Adrenal gland (tissue), 19 donors: ENCODE measurements around the gene CT45A9. TPM values are rescaled to one million over a fixed set of nuclear protein-coding genes. Genes with fewer than 3 reads are reported as not detected.
"Not testable (repeated sequence)": the region's sequence is repeated elsewhere in the genome, so short reads cannot be mapped to it uniquely, and the experiment has no call there.

ENCODE experiments used
- DNase-seq, 7 donors: peaks; one replicate each; pipeline ENCODE4 v3.0.0-alpha.2; 2019 to 2020
- H3K27ac ChIP-seq, 5 donors: fragments of 200-600 bp; sonication (generic) in 4 of 5; 1 replicate in 3 of 5; 2 replicates in 2 of 5; pipeline versions ENCODE4 v1.5.1 to v1.8.0; 2016 to 2020; ENCODE audit warnings: mild to moderate bottlenecking in 1 of 5
- H3K27me3 ChIP-seq: fragments of 200-600 bp; 2 replicates; pipeline ENCODE4 v1.8.0; 2021
- H3K36me3 ChIP-seq, 2 donors: fragments of 200-600 bp; replicated peaks in 1 of 2; 1 replicate in 1 of 2; 2 replicates in 1 of 2; pipeline versions ENCODE4 v1.5.1 to v1.8.0; 2018 to 2022
- H3K4me1 ChIP-seq, 2 donors: fragments of 200-600 bp; replicated peaks in 1 of 2; 1 replicate in 1 of 2; 2 replicates in 1 of 2; pipeline versions ENCODE4 v1.5.1 to v1.8.0; 2018 to 2021
- H3K4me3 ChIP-seq, 4 donors: fragments of 200-600 bp; sonication (generic) in 3 of 4; one replicate each; pipeline ENCODE4 v1.5.1; 2016 to 2018
- H3K9me3 ChIP-seq, 3 donors: fragments of 200-600 bp; sonication (generic) in 1 of 3; replicated peaks in 1 of 3; 1 replicate in 2 of 3; 2 replicates in 1 of 3; pipeline versions ENCODE4 v1.5.1 to v1.8.0; 2016 to 2021
- CTCF ChIP-seq, 6 experiments: fragments of 450-650 bp in 4 of 6; fragments of 200-600 bp in 2 of 6; sonication (generic) in 1 of 6; IDR thresholded peaks; 1 replicate in 5 of 6; 2 replicates in 1 of 6; pipeline versions ENCODE4 v1.5.1 to v1.8.0; 2016 to 2021; ENCODE audit warnings: antibody characterized with exemption in 6 of 6, mild to moderate bottlenecking in 2 of 6, moderate library complexity in 1 of 6
- POLR2A ChIP-seq, 2 donors: fragments of 450-650 bp; IDR thresholded peaks; one replicate each; pipeline ENCODE4 v1.6.1; 2017; ENCODE audit warnings: antibody characterized with exemption in 2 of 2, mild to moderate bottlenecking in 2 of 2, moderate library complexity in 1 of 2
- whole genome bisulfite sequencing, 4 donors: extraction: QIAGEN DNeasy Blood & Tissue Kit in 2 of 4; methylation state at CpG; one replicate each; pipeline versions ENCODE4 v1.1.5 to v1.1.7; 2013 to 2017; 5-methylcytosine and 5-hydroxymethylcytosine counted together
- intact Hi-C, 2 donors: fragments of 100-400 bp; cut with DNase I; formaldehyde crosslinking; loops; one replicate each; pipeline versions ENCODE4 v1.14.1 to v1.15.0; 2022 to 2023
- long read RNA-seq, 10 donors: library from polyadenylated mRNA in 3 of 10; unstranded in 2 of 10; stranded (forward) in 1 of 10; transcript quantifications; one replicate each; pipeline ENCODE4 v2.0.0 and lab custom pipeline, GENCODE V29; 2021 to 2026
- polyA plus RNA-seq, 3 donors: library from polyadenylated mRNA; stranded (reverse); fragments of 200-250 nt in 2 of 3; fragments of 350-450 nt in 1 of 3; fragmentation: Illumina TruSeq in 1 of 3; extraction: RNeasy Lipid Tissue Mini Kit (QIAGEN cat#74804) in 1 of 3; gene quantifications; one replicate each; pipeline ENCODE4 v1.2.3, GENCODE V29; 2013 to 2014
- total RNA-seq, 9 donors: library from RNA; depleted of rRNA in 4 of 9; stranded (reverse); fragments of >200 nt in 4 of 9; fragments of 120-200 nt in 1 of 9; fragmentation: NEBNext Ultra II Directional in 1 of 9; extraction: Animal tissue kit (Norgen Biotek cat#: 25700) in 1 of 9; gene quantifications; one replicate each; pipeline versions ENCODE4 v1.1.0 to v1.2.4, GENCODE V29; 2013 to 2023
- donor health status: healthy with polysubstance abuse.
- donor health status: Bipolar disorder and iron deficiency.
- donor health status: DM: yes; HTN: yes; CAD: no.
- donor health status: DM: no; HTN: no; CAD: no.
- donor health status: DM: no; HTN: no; CAD: no.
- donor health status: DM: yes; HTN: yes; CAD: no.

The CT45A9 gene
- total RNA-seq = not detected
- not detected for polyA plus RNA-seq
- long read RNA-seq, donor 1 = 0 reads
- long read RNA-seq, donor 2 = 0 reads
- long read RNA-seq, donor 3 = 0 reads
- long read RNA-seq, donor 4 = 0 reads
- long read RNA-seq, donor 5 = 0 reads
- long read RNA-seq, donor 6 = 0 reads
- long read RNA-seq, donor 7 = 0 reads
- long read RNA-seq, donor 8 = 0 reads
- long read RNA-seq, donor 9 = 0 reads
- long read RNA-seq, donor 10 = 0 reads

- H3K4me3 ChIP-seq, DNase-seq, intact Hi-C loops, H3K4me1 ChIP-seq, H3K36me3 ChIP-seq, H3K9me3 ChIP-seq, H3K27me3 ChIP-seq, H3K27ac ChIP-seq: not testable (repeated sequence)
- no CpG with 5 or more reads among the region's 17 CpGs for WGBS, 4 donors
These were observed at the start of gene CT45A9 for GRCh38 chrX:135871712-135872111. Gene CT45A9, minus strand, starts transcription at chrX:135871812. Its CDS starts 3,751 bp downstream, at chrX:135868061.

DNA sequence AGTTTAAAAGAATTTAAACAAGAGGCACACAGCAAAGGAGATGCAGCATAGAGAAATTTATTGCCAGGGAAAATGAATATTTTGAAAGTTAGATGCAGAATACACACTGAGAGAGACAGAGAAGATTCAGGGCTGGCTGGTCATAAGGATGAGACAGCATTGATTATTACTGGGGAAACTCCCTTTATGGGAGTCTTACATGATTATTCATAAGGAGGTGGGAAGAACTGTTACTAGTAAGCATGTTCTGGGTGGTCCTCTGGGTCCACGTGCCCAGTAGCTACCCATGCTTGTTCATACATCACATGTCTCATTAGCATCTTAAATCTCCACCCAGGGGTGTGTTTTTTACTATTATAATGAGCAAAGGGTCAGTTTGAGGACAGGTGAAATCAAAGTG is 48.9 kb upstream of the CT45A9 start:
- DNase-seq, H3K27ac ChIP-seq, H3K9me3 ChIP-seq, H3K4me1 ChIP-seq, H3K36me3 ChIP-seq, intact Hi-C loops, H3K4me3 ChIP-seq, H3K27me3 ChIP-seq: not testable (repeated sequence)
- WGBS, 4 donors = 24 to 66% (median 46%) methylated on average over 1 of the region's 1 CpG

GRCh38 chrX:135914404-135914803 is 42.8 kb upstream of the CT45A9 start:
- Histone ChIP-seq H3K4me3 (no peak overlapping the region), H3K27ac (no peak overlapping the region), H3K36me3 (no peaks in the 10 kb centered on the region), H3K4me1 (no peaks in the 10 kb centered on the region), H3K9me3 (no peaks in the 10 kb centered on the region), H3K27me3 (peaks cover 7% of the 10 kb centered on the region)
- no peak for TF ChIP-seq CTCF (IDR thresholded peaks at IDR 0.05)
- no peak for TF ChIP-seq POLR2A (IDR thresholded peaks at IDR 0.05)
- 75 to 89% (median 80%) methylated on average over 5 of the region's 5 CpGs for WGBS, 4 donors
- no peak for DNase-seq
- intact Hi-C loops = no loop called here

DNA sequence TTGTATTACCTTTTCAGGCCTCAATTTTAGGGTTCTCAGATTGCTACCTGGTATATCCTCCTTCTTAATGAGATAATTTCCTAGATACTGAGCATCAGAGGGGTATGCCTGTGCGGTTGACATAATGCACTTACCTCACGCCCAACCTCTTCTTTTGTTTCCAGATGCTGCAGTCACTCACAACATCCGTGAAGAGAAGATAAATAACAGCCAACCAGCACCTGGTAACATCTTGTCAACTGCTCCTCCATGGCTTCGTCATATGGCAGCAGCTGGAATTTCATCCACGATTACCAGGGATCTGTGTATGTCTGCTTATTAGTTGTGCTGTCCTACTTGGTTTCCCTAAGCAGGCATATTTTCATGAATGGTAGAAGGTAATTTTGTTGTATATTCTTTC is 38.6 kb upstream of the CT45A9 start:
- TF ChIP-seq POLR2A (IDR thresholded peaks at IDR 0.05) = no peak
- TF ChIP-seq CTCF (IDR thresholded peaks at IDR 0.05) = no peak
- Histone ChIP-seq H3K36me3 (no peaks in the 10 kb centered on the region), H3K27me3 (peaks cover 7% of the 10 kb centered on the region), H3K4me1 (no peaks in the 10 kb centered on the region), H3K27ac (no peak overlapping the region), H3K4me3 (no peak overlapping the region), H3K9me3 (no peaks in the 10 kb centered on the region)
- WGBS, 4 donors = 58 to 74% (median 63%) methylated on average over 5 of the region's 5 CpGs
- intact Hi-C loops = no loop called here
- no peak for DNase-seq

GRCh38 chrX:135893294-135893817 is 21.7 kb upstream of the CT45A9 start, which contains the start of the genes CT45A10 and SAGE1:
Gene CT45A10, minus strand, starts transcription at chrX:135893444. Its CDS starts 8,100 bp downstream, at chrX:135885344.
Gene SAGE1, plus strand, starts transcription at chrX:135893716. Its CDS starts 2,527 bp downstream, at chrX:135896243.
- peaks cover 5% of the 10 kb centered on the region for H3K27me3 ChIP-seq
- no peak within 1 kb of the TSS for H3K4me3 ChIP-seq
- no peaks in the 10 kb centered on the region for H3K4me1 ChIP-seq
- H3K36me3 ChIP-seq = no peaks in the 10 kb centered on the region
- no peak within 1 kb of the TSS for H3K27ac ChIP-seq
- intact Hi-C loops = no loop called here
- DNase-seq = no peak
- H3K9me3 ChIP-seq = no peaks in the 10 kb centered on the region
- WGBS, 4 donors = 76 to 100% (median 82%) methylated on average over 1 to 22 of the region's 22 CpGs
- TF ChIP-seq POLR2A (IDR thresholded peaks at IDR 0.05) (no peak), CTCF (IDR thresholded peaks at IDR 0.05) (no peak)
